ENCODE data around the gene ARHGEF12.

- peak in 3 of 5 experiments; percentile 21 to 45 (median 45) for TF ChIP-seq CTCF (IDR thresholded peaks at IDR 0.05 in 4 of 5, conservative IDR thresholded peaks at IDR 0.05 in 1 of 5)
- no peak for TF ChIP-seq POLR2A (IDR thresholded peaks at IDR 0.05)
Observed at GRCh38 chr11:120431633-120432032, 95.4 kb downstream of the ARHGEF12 start.
